GM12878 (cell line): ENCODE measurements around the gene ITGA7. TPM values are rescaled to one million over a fixed set of nuclear protein-coding genes. Genes with fewer than 3 reads are reported as not detected.

ENCODE experiments used
- ATAC-seq: fragments of 200-7000 bp; cut with Tn5 transposase; 3 replicates; pipeline ENCODE4 v1.9.1; 2020; ENCODE audit warnings: mild to moderate bottlenecking, moderate library complexity
- BruUV-seq: library from RNA; stranded (reverse); fragments of 400-500 nt; replicated peaks from 2 replicates; lab custom pipeline; 2021; lab: Mats Ljungman, UMichigan
- CTCF ChIA-PET: fragments of 300-600 bp; sonication (Branson Sonifier 250); formaldehyde crosslinking; extraction: SDS; loops from one replicate; lab custom pipeline; 2021; ENCODE audit warnings: inconsistent platforms; lab: Yijun Ruan, JAX
- POLR2A ChIA-PET: fragments of 350-600 bp; formaldehyde crosslinking; extraction: SDS; loops from one replicate; lab custom pipeline; 2021; ENCODE audit warnings: inconsistent platforms; lab: Charles Lee
- RAD21 ChIA-PET: fragments of 300-600 bp; sonication (Branson Sonifier 250); formaldehyde crosslinking; loops from one replicate; lab custom pipeline; 2023; ENCODE audit warnings: antibody characterized with exemption; ENCODE audit not compliant: unreplicated experiment; lab: Charles Lee
- SMC1A ChIA-PET: fragments of 300-600 bp; sonication (Branson Sonifier 250); formaldehyde crosslinking; loops from one replicate; lab custom pipeline; 2023; ENCODE audit not compliant: unreplicated experiment, uncharacterized antibody; lab: Charles Lee
- DNase-seq: peaks from one replicate; pipeline ENCODE4 v3.0.0-alpha.2; 2011; ENCODE audit warnings: low read depth, low spot score
- FAIRE-seq: peaks from 3 replicates; lab custom pipeline; 2011; peaks lifted over from hg19 to GRCh38; lab: Jason Lieb, UNC
- H2AFZ ChIP-seq: 2 replicates; pipeline ENCODE4 v1.6.0; 2011; ENCODE audit warnings: low read depth, low read length, control low read depth; ENCODE audit not compliant: control insufficient read depth
- H3K27ac ChIP-seq: 2 replicates; pipeline ENCODE4 v1.5.1; 2011; ENCODE audit warnings: control low read depth; ENCODE audit not compliant: control insufficient read depth, insufficient read depth
- H3K27me3 ChIP-seq, 2 experiments: replicated peaks in 1 of 2; 2 replicates each; pipeline versions ENCODE4 v1.6.0 to v1.6.1; 2011; ENCODE audit warnings: low read length in 1 of 2; ENCODE audit not compliant: control insufficient read depth in 2 of 2, insufficient read depth in 2 of 2
- H3K36me3 ChIP-seq, 2 experiments: 2 replicates each; pipeline ENCODE4 v1.5.1; 2011; ENCODE audit warnings: low read length in 1 of 2; ENCODE audit not compliant: control insufficient read depth in 2 of 2, insufficient read depth in 2 of 2
- H3K4me1 ChIP-seq: 2 replicates; pipeline ENCODE4 v1.6.1; 2011; ENCODE audit warnings: mild to moderate bottlenecking, low read length, moderate library complexity, mixed read lengths; ENCODE audit not compliant: control insufficient read depth, insufficient read depth
- H3K4me2 ChIP-seq: 2 replicates; pipeline ENCODE4 v1.6.0; 2011; ENCODE audit warnings: control low read depth; ENCODE audit not compliant: control insufficient read depth, insufficient read depth
- H3K4me3 ChIP-seq: fragments of 200-600 bp; sonication (generic); 2 replicates; pipeline ENCODE4 v1.5.1; 2016
- H3K79me2 ChIP-seq: 2 replicates; pipeline ENCODE4 v1.6.0; 2011; ENCODE audit warnings: low read length; ENCODE audit not compliant: control insufficient read depth, insufficient read depth
- H3K9ac ChIP-seq: 2 replicates; pipeline ENCODE4 v1.8.0; 2011; ENCODE audit warnings: low read length, control low read depth, mixed read lengths; ENCODE audit not compliant: control insufficient read depth, insufficient read depth
- H3K9me3 ChIP-seq: replicated peaks from 3 replicates; pipeline ENCODE4 v1.5.1; 2011; ENCODE audit warnings: mild to moderate bottlenecking, low read length; ENCODE audit not compliant: control insufficient read depth, insufficient read depth
- H4K20me1 ChIP-seq: 2 replicates; pipeline ENCODE4 v1.6.0; 2011; ENCODE audit not compliant: control insufficient read depth, insufficient read depth
- CBFB ChIP-seq: IDR thresholded peaks from 2 replicates; pipeline ENCODE4 v1.6.1; 2016; ENCODE audit warnings: antibody characterized with exemption, low read depth
- CBX3 ChIP-seq: fragments of 200-600 bp; sonication (generic); IDR thresholded peaks from 2 replicates; pipeline ENCODE4 v1.6.1; 2016; ENCODE audit warnings: low read depth, borderline replicate concordance
- CUX1 ChIP-seq: IDR thresholded peaks from 2 replicates; pipeline ENCODE4 v1.6.1; 2012; ENCODE audit warnings: improper control_type of control experiment, low read depth, low read length; ENCODE audit not compliant: insufficient replicate concordance
- EP300 ChIP-seq, 2 experiments: fragments of 150-350 bp in 1 of 2; IDR thresholded peaks; 2 replicates each; pipeline ENCODE4 v1.6.1; 2011 to 2012; ENCODE audit warnings: low read depth in 2 of 2, low read length in 2 of 2, borderline replicate concordance in 1 of 2, improper control_type of control experiment in 1 of 2, inconsistent platforms in 1 of 2; ENCODE audit not compliant: control insufficient read depth in 1 of 2
- MAX ChIP-seq: IDR thresholded peaks from 2 replicates; pipeline ENCODE4 v1.6.1; 2012; ENCODE audit warnings: low read depth, low read length, improper control_type of control experiment
- SIN3A ChIP-seq: IDR thresholded peaks from 2 replicates; pipeline ENCODE4 v1.6.1; 2012; ENCODE audit warnings: low read depth, low read length, improper control_type of control experiment
- STAT1 ChIP-seq: fragments of 450-650 bp; conservative IDR thresholded peaks from 2 replicates; pipeline ENCODE4 v1.6.1; 2014; ENCODE audit warnings: antibody characterized with exemption, mild to moderate bottlenecking
- STAT3 ChIP-seq: IDR thresholded peaks from 2 replicates; pipeline ENCODE4 v1.6.1; 2011; ENCODE audit warnings: low read depth, low read length, improper control_type of control experiment
- WRNIP1 ChIP-seq: IDR thresholded peaks from 2 replicates; pipeline ENCODE4 v1.6.1; 2011; ENCODE audit warnings: low read depth, low read length, improper control_type of control experiment, borderline replicate concordance
- ZBTB33 ChIP-seq: fragments of 450-650 bp; IDR thresholded peaks from 2 replicates; pipeline ENCODE4 v1.6.1; 2017; ENCODE audit warnings: mild to moderate bottlenecking
- ZNF592 ChIP-seq: fragments of 450-650 bp; IDR thresholded peaks from 2 replicates; pipeline ENCODE4 v1.6.1; 2017; ENCODE audit warnings: mild to moderate bottlenecking, moderate library complexity
- WGBS: methylation state at CpG from one replicate; pipeline ENCODE4 v1.1.6; 2016; ENCODE audit warnings: low lambda C conversion rate; ENCODE audit not compliant: insufficient replicate concordance, insufficient coverage; ENCODE audit errors: missing lambda C conversion rate; 5-methylcytosine and 5-hydroxymethylcytosine counted together
- in situ Hi-C: fragments of 300-500 bp; cut with MboI; formaldehyde crosslinking; loops from 9 replicates; pipeline ENCODE4 v1.14.3; 2018; ENCODE audit warnings: mixed read lengths
- intact Hi-C: fragments of 100-400 bp; cut with micrococcal nuclease; formaldehyde crosslinking; loops from one replicate; pipeline ENCODE4 v1.14.2; 2022; ENCODE audit not compliant: unreplicated experiment
- polyA plus RNA-seq, 11 experiments: library from polyadenylated mRNA; depleted of rRNA in 4 of 11; unstranded in 6 of 11; stranded (reverse) in 5 of 11; fragments of >200 nt; fragmentation: Nextera tagmentation in 4 of 11; fragmentation: Illumina TruSeq in 1 of 11; extraction: Ambion mirVana in 4 of 11; extraction: Trizol in 1 of 11; gene quantifications; 1 replicate in 1 of 11; 2 replicates in 10 of 11; pipeline versions ENCODE4 v1.2.1 to v1.2.3, GENCODE V29; 2011 to 2016; ENCODE audit warnings: inconsistent platforms in 2 of 11, missing spikeins in 2 of 11, low read depth in 1 of 11
- total RNA-seq, 4 experiments: library from RNA; depleted of rRNA in 3 of 4; stranded (reverse); fragments of >200 nt in 3 of 4; fragmentation: Illumina TruSeq in 1 of 4; extraction: Trizol in 1 of 4; gene quantifications; 2 replicates each; pipeline versions ENCODE4 v1.2.1 to v1.2.3, GENCODE V29; 2013 to 2021

Gene ITGA7
- total and polyA plus RNA-seq, 10 of the 15 experiments (the other 5 are each of a cell fraction or from before 2014, with no cell fraction given), result 0.18 to 5.1 (median 1.5) TPM

- 55% methylated on average over 7 of the region's 7 CpGs for WGBS
- intact Hi-C loops, result no loop called here
- SMC1A ChIA-PET, result interaction anchor here (1.2 kb wide), 1 partner anchor 10 kb away, joined by 8 read pairs; no protein-coding TSS in a partner anchor
Measured at GRCh38 chr12:55683676-55684075, 24.0 kb downstream of the ITGA7 start.

More at GRCh38 chr12:55683676-55684075, 24.0 kb downstream of the ITGA7 start:
- H3K9me3 ChIP-seq, result no peaks in the 10 kb centered on the region
- no peaks in the 10 kb centered on the region; a peak in 1 of 4 replicates for H3K27me3 ChIP-seq
- POLR2A ChIA-PET, result interaction anchor here (1.1 to 1.4 kb wide), 2 partner anchors 10 to 32 kb away, joined by 3 read pairs; partner anchors contain the start of gene BLOC1S1
- H4K20me1 ChIP-seq, result no peaks in the 10 kb centered on the region
- no peak for FAIRE-seq
- TF ChIP-seq MAX (no peak), STAT3 (no peak), WRNIP1 (no peak), EP300 (IDR thresholded peaks at IDR 0.05; ENCODE audit: borderline replicate concordance in 1 of 2, control insufficient read depth in 1 of 2, low read depth in 2 of 2, low read length in 2 of 2) (no peak), SIN3A (no peak), CBX3 (no peak), CBFB (no peak), CUX1 (no peak), ZNF592 (no peak), ZBTB33 (no peak), STAT1 (no peak)
- peaks cover 16% of the 10 kb centered on the region for H3K4me1 ChIP-seq
- BruUV-seq, result no TSS peak
- CTCF ChIA-PET, result no interaction called here
- no peaks in the 10 kb centered on the region for H3K79me2 ChIP-seq
- no peak overlapping the region for H3K9ac ChIP-seq
- RAD21 ChIA-PET, result no interaction called here
- in situ Hi-C loops, result no loop called here
- no peak for DNase-seq
- no peak overlapping the region for H3K4me2 ChIP-seq
- H2AFZ ChIP-seq, result no peak overlapping the region
- H3K4me3 ChIP-seq, result no peak overlapping the region
- H3K27ac ChIP-seq, result no peak overlapping the region
- H3K36me3 ChIP-seq, result no peaks in the 10 kb centered on the region
- ATAC-seq, result no peak
